Muscle of leg (tissue), 11 donors: Measurements from ENCODE around the gene SHISA6. TPM values are rescaled to one million over a fixed set of nuclear protein-coding genes. Genes with fewer than 3 reads are reported as not detected.

Experiments used
- DNase-seq: peaks from one replicate; pipeline ENCODE4 v3.0.0; 2013
- H3K27ac ChIP-seq: one replicate; pipeline ENCODE4 v1.5.1; 2013; ENCODE audit warnings: mild to moderate bottlenecking, low read length, control low read depth
- H3K27me3 ChIP-seq: one replicate; pipeline ENCODE4 v1.6.1; 2013; ENCODE audit warnings: low read length; ENCODE audit not compliant: control insufficient read depth, insufficient read depth
- H3K36me3 ChIP-seq: one replicate; pipeline ENCODE4 v1.6.1; 2013; ENCODE audit warnings: low read length; ENCODE audit not compliant: control insufficient read depth, insufficient read depth
- H3K4me1 ChIP-seq: one replicate; pipeline ENCODE4 v1.6.1; 2013; ENCODE audit warnings: low read length; ENCODE audit not compliant: control insufficient read depth, insufficient read depth
- H3K4me3 ChIP-seq: one replicate; pipeline ENCODE4 v1.5.1; 2013; ENCODE audit warnings: low read length, control low read depth
- H3K9me3 ChIP-seq: replicated peaks from 2 replicates; pipeline ENCODE4 v1.6.1; 2013; ENCODE audit warnings: low read depth, low read length; ENCODE audit not compliant: control insufficient read depth
- WGBS: methylation state at CpG from one replicate; pipeline ENCODE4 v1.1.5; 2013; ENCODE audit warnings: missing lambda C conversion rate; ENCODE audit not compliant: insufficient coverage; 5-methylcytosine and 5-hydroxymethylcytosine counted together
- polyA plus RNA-seq, 8 donors: library from polyadenylated mRNA; unstranded; fragments of 120-200 nt; gene quantifications; one replicate each; pipeline versions ENCODE4 v1.2.1 to v1.2.3, GENCODE V29; 2013; ENCODE audit warnings: inconsistent platforms in 1 of 8, low replicate concordance in 1 of 8; ENCODE audit not compliant: insufficient read length in 8 of 8, insufficient read depth in 1 of 8
- total RNA-seq: library from RNA; stranded (reverse); fragments of 120-200 nt; gene quantifications from one replicate; pipeline ENCODE4 v1.2.4, GENCODE V29; 2013

The SHISA6 gene
- total and polyA plus RNA-seq, 9 donors = 3.2 to 19.3 (median 9.9) TPM

DNA sequence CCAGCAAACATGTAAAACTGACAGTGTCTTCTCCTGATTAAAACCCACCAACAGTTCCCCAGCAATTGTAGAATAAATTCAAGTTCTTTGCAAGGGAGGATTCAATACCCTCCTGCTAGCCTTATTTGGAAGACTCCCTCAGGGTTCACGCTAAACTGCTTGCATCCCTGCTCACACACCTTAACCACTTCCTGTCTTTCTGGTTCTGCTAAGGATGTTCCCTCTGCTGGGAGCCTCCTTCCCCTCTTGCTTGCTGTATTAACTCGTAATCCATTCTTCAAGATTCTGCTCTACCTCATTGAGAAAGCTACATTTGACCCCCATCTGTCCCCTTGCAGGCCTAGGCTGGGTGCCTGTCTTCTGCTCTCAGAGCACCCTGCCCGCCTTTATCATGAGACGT, 2.3 kb upstream of the SHISA6 start:
- peaks cover 2% of the 10 kb centered on the region for H3K4me1 ChIP-seq
- H3K27me3 ChIP-seq = peaks cover 41% of the 10 kb centered on the region
- DNase-seq = peak; percentile 19
- no peaks in the 10 kb centered on the region for H3K9me3 ChIP-seq
- H3K27ac ChIP-seq = no peak overlapping the region
- no peaks in the 10 kb centered on the region for H3K36me3 ChIP-seq
- no peak overlapping the region for H3K4me3 ChIP-seq
- 6% methylated on average over 2 of the region's 4 CpGs for WGBS

DNA sequence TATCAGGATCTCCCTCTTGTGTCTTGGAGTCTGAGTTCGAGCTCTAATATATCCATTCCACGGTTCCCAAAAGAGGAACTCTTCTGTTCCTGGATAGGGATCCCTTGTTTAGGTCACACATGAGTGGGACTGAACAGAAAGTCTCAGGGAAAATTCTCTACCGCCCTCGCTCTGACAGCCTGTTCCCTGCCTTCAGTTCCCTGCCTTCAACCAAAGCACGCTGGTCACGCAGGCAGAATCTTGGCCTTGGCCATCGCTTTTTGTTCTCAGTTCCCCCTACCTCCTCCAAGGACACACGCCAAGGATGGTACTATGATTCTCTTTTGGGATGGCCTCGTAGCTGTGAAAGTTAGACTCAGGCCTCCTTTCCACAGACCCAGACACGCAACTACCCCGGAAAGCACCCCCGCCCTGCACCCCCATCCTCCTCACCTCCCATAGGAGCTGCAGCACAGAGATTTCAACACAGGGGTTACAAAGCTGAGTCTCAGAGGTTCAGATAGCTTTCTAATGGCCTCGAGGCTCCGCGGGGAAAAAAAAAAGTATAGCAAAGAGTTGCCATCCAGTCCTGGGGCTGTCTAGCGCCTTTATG, 1.5 kb upstream of the SHISA6 start:
- peak; percentile 27 for DNase-seq

GRCh38 chr17:11240041-11240840, 772 bp upstream of the SHISA6 start:
- Histone ChIP-seq H3K27me3 (peaks cover 55% of the 10 kb centered on the region), H3K27ac (no peak overlapping the region), H3K36me3 (no peaks in the 10 kb centered on the region), H3K4me1 (peaks cover 15% of the 10 kb centered on the region), H3K9me3 (no peaks in the 10 kb centered on the region), H3K4me3 (peak overlapping the region; percentile 43)
- peak; percentile 75 for DNase-seq
- under 1% methylated on average over 72 of the region's 90 CpGs for WGBS

More for the DNA sequence above, 1.5 kb upstream of the SHISA6 start:
- H3K4me3 ChIP-seq = no peak overlapping the region
- no peaks in the 10 kb centered on the region for H3K9me3 ChIP-seq
- no peaks in the 10 kb centered on the region for H3K36me3 ChIP-seq
- peaks cover 48% of the 10 kb centered on the region for H3K27me3 ChIP-seq
- WGBS = 17% methylated on average over 9 of the region's 16 CpGs
- H3K4me1 ChIP-seq = peaks cover 7% of the 10 kb centered on the region
- no peak overlapping the region for H3K27ac ChIP-seq

DNA sequence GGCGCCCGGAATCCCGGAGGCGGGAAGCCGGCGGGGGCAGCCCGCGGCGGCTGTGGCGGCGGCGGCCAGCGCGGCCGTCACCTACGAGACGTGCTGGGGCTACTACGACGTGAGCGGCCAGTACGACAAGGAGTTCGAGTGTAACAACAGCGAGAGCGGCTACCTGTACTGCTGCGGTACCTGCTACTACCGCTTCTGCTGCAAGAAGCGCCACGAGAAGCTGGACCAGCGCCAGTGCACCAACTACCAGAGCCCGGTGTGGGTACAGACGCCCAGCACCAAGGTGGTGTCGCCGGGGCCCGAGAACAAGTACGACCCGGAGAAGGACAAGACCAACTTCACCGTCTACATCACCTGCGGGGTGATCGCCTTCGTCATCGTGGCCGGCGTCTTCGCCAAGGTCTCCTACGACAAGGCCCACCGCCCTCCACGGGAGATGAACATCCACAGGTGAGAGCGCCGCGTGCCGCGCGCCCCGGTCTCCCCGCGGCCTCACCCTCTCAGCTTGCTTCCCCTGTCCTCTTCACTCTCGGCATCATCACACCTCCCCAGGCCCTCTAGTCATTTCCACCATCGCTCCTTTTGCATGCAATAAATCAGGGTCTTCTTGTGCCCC, 706 bp downstream of the SHISA6 start:
- WGBS = 8% methylated on average over 55 of the region's 58 CpGs
- Histone ChIP-seq H3K4me3 (peak overlapping the region; percentile 9), H3K9me3 (no peaks in the 10 kb centered on the region), H3K4me1 (peaks cover 17% of the 10 kb centered on the region), H3K27me3 (peaks cover 61% of the 10 kb centered on the region), H3K27ac (no peak overlapping the region), H3K36me3 (no peaks in the 10 kb centered on the region)
- DNase-seq = peak; percentile 12

GRCh38 chr17:11242411-11242810, 1.4 kb downstream of the SHISA6 start:
- DNase-seq = peak; percentile 5
- 52% methylated on average over 7 of the region's 9 CpGs for WGBS
- no peaks in the 10 kb centered on the region for H3K36me3 ChIP-seq
- H3K4me1 ChIP-seq = peaks cover 17% of the 10 kb centered on the region
- H3K4me3 ChIP-seq = no peak overlapping the region
- H3K27ac ChIP-seq = no peak overlapping the region
- no peaks in the 10 kb centered on the region for H3K9me3 ChIP-seq
- H3K27me3 ChIP-seq = peaks cover 61% of the 10 kb centered on the region

DNA sequence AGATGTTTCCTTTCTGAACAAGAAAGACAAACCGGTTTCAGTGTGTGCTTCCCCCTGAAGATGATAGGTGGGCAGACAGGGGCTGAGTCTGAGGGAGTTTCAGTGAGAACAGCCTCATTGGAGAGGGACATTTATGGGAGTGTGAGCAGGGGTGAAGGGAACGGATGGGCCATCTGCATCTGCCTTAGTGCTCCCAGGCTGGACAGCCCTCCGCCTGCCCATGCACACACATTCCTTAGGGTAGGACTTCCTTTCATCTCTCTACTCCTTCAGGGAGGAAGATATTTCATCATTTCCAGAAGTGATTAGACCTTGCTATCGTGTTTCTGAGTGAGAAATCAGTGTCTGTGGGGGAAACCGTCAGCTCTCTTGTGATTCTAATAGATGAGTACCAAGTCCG, 3.8 kb downstream of the SHISA6 start:
- peaks cover 17% of the 10 kb centered on the region for H3K4me1 ChIP-seq
- H3K27me3 ChIP-seq = peaks cover 47% of the 10 kb centered on the region
- DNase-seq = peak; percentile 25
- no peak overlapping the region for H3K4me3 ChIP-seq
- H3K27ac ChIP-seq = peak overlapping the region; percentile 35
- H3K36me3 ChIP-seq = no peaks in the 10 kb centered on the region
- 21% methylated on average over 2 of the region's 6 CpGs for WGBS
- no peaks in the 10 kb centered on the region for H3K9me3 ChIP-seq

- Histone ChIP-seq H3K4me1 (peaks cover 17% of the 10 kb centered on the region), H3K27me3 (peaks cover 43% of the 10 kb centered on the region), H3K36me3 (no peaks in the 10 kb centered on the region), H3K27ac (peak overlapping the region; percentile 35), H3K9me3 (no peaks in the 10 kb centered on the region), H3K4me3 (no peak overlapping the region)
- peak; percentile 27 for DNase-seq
- WGBS = 21% methylated on average over 3 of the region's 7 CpGs
Measured at GRCh38 chr17:11245187-11245586, 4.2 kb downstream of the SHISA6 start.

DNA sequence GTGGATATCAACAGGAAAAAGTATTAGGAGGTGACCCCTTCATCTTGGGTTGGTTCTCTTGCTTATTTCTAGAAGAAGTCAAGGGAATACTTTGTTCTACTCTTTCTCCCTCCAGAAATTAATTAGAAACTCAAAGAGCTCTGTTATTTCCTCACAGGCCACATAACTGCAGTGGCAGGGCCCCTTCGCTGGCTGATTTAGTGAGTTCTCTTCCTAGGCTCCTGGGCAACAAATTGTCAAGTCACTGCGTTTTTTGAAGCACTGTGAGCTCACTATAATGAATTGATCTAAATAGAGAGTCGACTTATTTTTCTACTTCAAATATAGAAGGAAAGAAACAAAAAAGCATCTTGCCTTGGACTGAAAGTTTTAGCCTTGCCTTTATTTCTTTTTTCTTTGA, 4.8 kb downstream of the SHISA6 start:
- Histone ChIP-seq H3K27me3 (peaks cover 41% of the 10 kb centered on the region), H3K27ac (no peak overlapping the region), H3K4me3 (no peak overlapping the region), H3K36me3 (no peaks in the 10 kb centered on the region), H3K9me3 (no peaks in the 10 kb centered on the region), H3K4me1 (peaks cover 17% of the 10 kb centered on the region)
- WGBS = no CpG with 5 or more reads among the region's 3 CpGs
- no peak for DNase-seq

DNA sequence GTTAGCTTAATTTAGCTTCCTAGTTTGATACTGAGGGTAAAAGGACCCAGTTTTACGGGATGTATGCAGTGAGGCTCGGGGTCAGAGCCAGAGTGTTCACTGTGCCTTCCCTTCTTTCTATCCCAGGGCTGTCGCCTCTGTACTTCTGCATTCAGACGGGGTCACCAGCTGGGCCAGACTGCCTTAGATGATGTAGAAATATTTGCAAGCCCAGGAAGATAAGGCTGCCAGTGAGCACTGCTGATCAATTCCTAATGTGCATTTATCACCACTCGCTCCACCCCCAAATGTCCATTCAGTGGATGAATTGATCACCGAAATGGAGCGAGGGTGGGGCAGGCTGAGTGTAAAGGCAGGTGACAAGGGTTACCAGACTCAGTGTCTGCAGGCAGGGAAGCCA, 9.1 kb downstream of the SHISA6 start:
- H3K4me3 ChIP-seq = no peak overlapping the region
- WGBS = no CpG with 5 or more reads among the region's 7 CpGs
- no peaks in the 10 kb centered on the region for H3K9me3 ChIP-seq
- DNase-seq = no peak
- H3K27ac ChIP-seq = no peak overlapping the region
- peaks cover 8% of the 10 kb centered on the region for H3K27me3 ChIP-seq
- H3K36me3 ChIP-seq = no peaks in the 10 kb centered on the region
- peaks cover 14% of the 10 kb centered on the region for H3K4me1 ChIP-seq

DNA sequence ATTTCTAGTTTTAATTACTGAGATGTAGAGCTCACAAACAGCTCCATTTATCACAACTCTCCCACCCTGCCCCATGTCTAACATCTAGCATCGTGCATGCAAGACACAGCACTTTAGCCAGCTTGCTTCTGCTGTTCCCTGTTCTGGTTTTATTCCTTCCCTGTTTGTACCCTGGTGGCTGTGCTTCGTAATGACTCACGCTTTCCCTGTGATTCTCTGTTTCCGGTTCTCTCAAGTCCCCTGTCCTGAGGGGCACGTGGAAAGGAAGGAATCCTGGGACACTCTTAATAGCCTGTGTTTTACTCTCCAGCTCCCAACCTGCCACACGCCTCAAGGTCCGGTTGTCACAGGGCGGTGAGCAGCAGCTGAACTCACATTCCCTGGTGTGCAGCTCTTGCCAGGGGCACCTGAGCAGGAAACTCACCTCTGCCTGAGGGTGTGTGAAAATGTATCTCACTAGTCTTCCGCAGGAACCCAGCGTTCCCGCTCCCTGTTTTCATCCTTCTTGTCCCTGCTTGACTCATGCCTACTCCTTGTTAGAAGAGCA, 10.6 kb downstream of the SHISA6 start:
- 57% methylated on average over 4 of the region's 11 CpGs for WGBS
- no peaks in the 10 kb centered on the region for H3K9me3 ChIP-seq
- H3K36me3 ChIP-seq = no peaks in the 10 kb centered on the region
- H3K4me1 ChIP-seq = peaks cover 11% of the 10 kb centered on the region
- DNase-seq = peak; percentile 20
- H3K4me3 ChIP-seq = no peak overlapping the region
- H3K27ac ChIP-seq = no peak overlapping the region
- H3K27me3 ChIP-seq = peaks cover 2% of the 10 kb centered on the region
